ENCODE data around the gene SP4.
"Not testable (repeated sequence)": the region's sequence is repeated elsewhere in the genome, so short reads cannot be mapped to it uniquely, and the experiment has no call there.

SP4 gene

GRCh38 chr7:21495731-21496130 is 67.8 kb downstream of the SP4 start:
- Histone ChIP-seq H3K27me3 (ENCODE audit: control insufficient read depth in 1 of 2, insufficient read depth in 2 of 2, low read length in 2 of 2) (no peaks in the 10 kb centered on the region), H3K4me1 (ENCODE audit: insufficient read depth, low read length) (no peaks in the 10 kb centered on the region), H3K9ac (ENCODE audit: low read length) (no peak overlapping the region), H3K9me3 (ENCODE audit: low read length) (no peaks in the 10 kb centered on the region), H3K27ac (ENCODE audit: low read depth, low read length) (no peak overlapping the region), H3K4me3 (ENCODE audit: low read depth in 1 of 2, low read length in 2 of 2) (no peak overlapping the region), H3K36me3 (ENCODE audit: insufficient read depth, low read length) (no peaks in the 10 kb centered on the region)

- H3K4me1 ChIP-seq (ENCODE audit: insufficient read depth, low read length): no peaks in the 10 kb centered on the region
- H3K36me3 ChIP-seq (ENCODE audit: insufficient read depth, low read length): no peaks in the 10 kb centered on the region
- no peak overlapping the region for H3K9ac ChIP-seq (ENCODE audit: low read length)
- no peak overlapping the region for H3K4me3 ChIP-seq (ENCODE audit: low read depth in 1 of 2, low read length in 2 of 2)
- no peak overlapping the region for H3K27ac ChIP-seq (ENCODE audit: low read depth, low read length)
- H3K27me3 ChIP-seq (ENCODE audit: control insufficient read depth in 1 of 2, insufficient read depth in 2 of 2, low read length in 2 of 2): no peaks in the 10 kb centered on the region
- H3K9me3 ChIP-seq (ENCODE audit: low read length): no peaks in the 10 kb centered on the region
Observed at GRCh38 chr7:21497072-21497471, 69.2 kb downstream of the SP4 start.

GRCh38 chr7:21500117-21500832 is 72.4 kb downstream of the SP4 start:
- Histone ChIP-seq H3K4me3 (ENCODE audit: low read depth in 1 of 2, low read length in 2 of 2) (no peak overlapping the region), H3K27ac (ENCODE audit: low read depth, low read length) (no peak overlapping the region), H3K9me3 (ENCODE audit: low read length) (no peaks in the 10 kb centered on the region), H3K27me3 (ENCODE audit: control insufficient read depth in 1 of 2, insufficient read depth in 2 of 2, low read length in 2 of 2) (no peaks in the 10 kb centered on the region), H3K9ac (ENCODE audit: low read length) (no peak overlapping the region), H3K36me3 (ENCODE audit: insufficient read depth, low read length) (no peaks in the 10 kb centered on the region), H3K4me1 (ENCODE audit: insufficient read depth, low read length) (no peaks in the 10 kb centered on the region)

- H3K4me1 ChIP-seq (ENCODE audit: insufficient read depth, low read length): no peaks in the 10 kb centered on the region
- no peak overlapping the region for H3K9ac ChIP-seq (ENCODE audit: low read length)
- no peak overlapping the region for H3K27ac ChIP-seq (ENCODE audit: low read depth, low read length)
- H3K36me3 ChIP-seq (ENCODE audit: insufficient read depth, low read length): no peaks in the 10 kb centered on the region
- H3K27me3 ChIP-seq (ENCODE audit: control insufficient read depth in 1 of 2, insufficient read depth in 2 of 2, low read length in 2 of 2): no peaks in the 10 kb centered on the region
- no peaks in the 10 kb centered on the region for H3K9me3 ChIP-seq (ENCODE audit: low read length)
- no peak overlapping the region for H3K4me3 ChIP-seq (ENCODE audit: low read depth in 1 of 2, low read length in 2 of 2)
Observed at GRCh38 chr7:21504021-21504420, 76.1 kb downstream of the SP4 start.

GRCh38 chr7:21507627-21508343 is 79.9 kb downstream of the SP4 start:
- H3K27me3 ChIP-seq (ENCODE audit: control insufficient read depth in 1 of 2, insufficient read depth in 2 of 2, low read length in 2 of 2): no peaks in the 10 kb centered on the region
- no peaks in the 10 kb centered on the region for H3K9me3 ChIP-seq (ENCODE audit: low read length)
- H3K9ac ChIP-seq (ENCODE audit: low read length): no peak overlapping the region
- H3K36me3 ChIP-seq (ENCODE audit: insufficient read depth, low read length): no peaks in the 10 kb centered on the region
- no peak overlapping the region for H3K27ac ChIP-seq (ENCODE audit: low read depth, low read length)
- H3K4me1 ChIP-seq (ENCODE audit: insufficient read depth, low read length): no peaks in the 10 kb centered on the region
- no peak overlapping the region for H3K4me3 ChIP-seq (ENCODE audit: low read depth in 1 of 2, low read length in 2 of 2)

- no peaks in the 10 kb centered on the region for H3K9me3 ChIP-seq (ENCODE audit: low read length)
- no peak overlapping the region for H3K4me3 ChIP-seq (ENCODE audit: low read depth in 1 of 2, low read length in 2 of 2)
- H3K27me3 ChIP-seq (ENCODE audit: control insufficient read depth in 1 of 2, insufficient read depth in 2 of 2, low read length in 2 of 2): no peaks in the 10 kb centered on the region
- no peak overlapping the region for H3K9ac ChIP-seq (ENCODE audit: low read length)
- no peaks in the 10 kb centered on the region for H3K36me3 ChIP-seq (ENCODE audit: insufficient read depth, low read length)
- no peak overlapping the region for H3K27ac ChIP-seq (ENCODE audit: low read depth, low read length)
- no peaks in the 10 kb centered on the region for H3K4me1 ChIP-seq (ENCODE audit: insufficient read depth, low read length)
Observed at GRCh38 chr7:21508538-21508937, 80.7 kb downstream of the SP4 start.

- Histone ChIP-seq H3K4me1 (ENCODE audit: insufficient read depth, low read length) (no peaks in the 10 kb centered on the region), H3K27me3 (ENCODE audit: control insufficient read depth in 1 of 2, insufficient read depth in 2 of 2, low read length in 2 of 2) (no peaks in the 10 kb centered on the region), H3K4me3 (ENCODE audit: low read depth in 1 of 2, low read length in 2 of 2) (no peak overlapping the region), H3K27ac (ENCODE audit: low read depth, low read length) (no peak overlapping the region), H3K9ac (ENCODE audit: low read length) (no peak overlapping the region), H3K9me3 (ENCODE audit: low read length) (no peaks in the 10 kb centered on the region), H3K36me3 (ENCODE audit: insufficient read depth, low read length) (no peaks in the 10 kb centered on the region)
Observed at GRCh38 chr7:21514062-21514461, 86.2 kb downstream of the SP4 start.

- no peaks in the 10 kb centered on the region for H3K36me3 ChIP-seq (ENCODE audit: insufficient read depth, low read length)
- no peaks in the 10 kb centered on the region for H3K9me3 ChIP-seq (ENCODE audit: low read length)
- no peak overlapping the region for H3K9ac ChIP-seq (ENCODE audit: low read length)
- H3K4me1 ChIP-seq (ENCODE audit: insufficient read depth, low read length): no peaks in the 10 kb centered on the region
- H3K27me3 ChIP-seq (ENCODE audit: control insufficient read depth in 1 of 2, insufficient read depth in 2 of 2, low read length in 2 of 2): no peaks in the 10 kb centered on the region
- no peak overlapping the region for H3K4me3 ChIP-seq (ENCODE audit: low read depth in 1 of 2, low read length in 2 of 2)
- H3K27ac ChIP-seq (ENCODE audit: low read depth, low read length): no peak overlapping the region
Observed at GRCh38 chr7:21524680-21525079, 96.8 kb downstream of the SP4 start.

- H3K27me3 ChIP-seq (ENCODE audit: control insufficient read depth in 1 of 2, insufficient read depth in 2 of 2, low read length in 2 of 2): no peaks in the 10 kb centered on the region
- no peak overlapping the region for H3K4me3 ChIP-seq (ENCODE audit: low read depth in 1 of 2, low read length in 2 of 2)
- no peaks in the 10 kb centered on the region for H3K4me1 ChIP-seq (ENCODE audit: insufficient read depth, low read length)
- no peaks in the 10 kb centered on the region for H3K9me3 ChIP-seq (ENCODE audit: low read length)
- H3K9ac ChIP-seq (ENCODE audit: low read length): no peak overlapping the region
- no peaks in the 10 kb centered on the region for H3K36me3 ChIP-seq (ENCODE audit: insufficient read depth, low read length)
- H3K27ac ChIP-seq (ENCODE audit: low read depth, low read length): no peak overlapping the region
Observed at GRCh38 chr7:21526007-21526406, 98.1 kb downstream of the SP4 start.

- Histone ChIP-seq H3K27me3 (ENCODE audit: control insufficient read depth in 1 of 2, insufficient read depth in 2 of 2, low read length in 2 of 2) (no peaks in the 10 kb centered on the region), H3K9ac (ENCODE audit: low read length) (no peak overlapping the region), H3K4me3 (ENCODE audit: low read depth in 1 of 2, low read length in 2 of 2) (no peak overlapping the region), H3K27ac (ENCODE audit: low read depth, low read length) (no peak overlapping the region), H3K36me3 (ENCODE audit: insufficient read depth, low read length) (no peaks in the 10 kb centered on the region), H3K9me3 (ENCODE audit: low read length) (no peaks in the 10 kb centered on the region), H3K4me1 (ENCODE audit: insufficient read depth, low read length) (no peaks in the 10 kb centered on the region)
Observed at GRCh38 chr7:21526448-21526847, 98.6 kb downstream of the SP4 start.

- not testable (repeated sequence) for H3K4me1 ChIP-seq (ENCODE audit: insufficient read depth, low read length); H3K27me3 ChIP-seq (ENCODE audit: control insufficient read depth in 1 of 2, insufficient read depth in 2 of 2, low read length in 2 of 2); H3K9me3 ChIP-seq (ENCODE audit: low read length); H3K4me3 ChIP-seq (ENCODE audit: low read depth in 1 of 2, low read length in 2 of 2); H3K36me3 ChIP-seq (ENCODE audit: insufficient read depth, low read length); H3K9ac ChIP-seq (ENCODE audit: low read length); H3K27ac ChIP-seq (ENCODE audit: low read depth, low read length)
Observed at GRCh38 chr7:21532485-21532884, 104.6 kb downstream of the SP4 start.

- H3K27me3 ChIP-seq (ENCODE audit: control insufficient read depth in 1 of 2, insufficient read depth in 2 of 2, low read length in 2 of 2); H3K4me3 ChIP-seq (ENCODE audit: low read depth in 1 of 2, low read length in 2 of 2); H3K36me3 ChIP-seq (ENCODE audit: insufficient read depth, low read length); H3K9ac ChIP-seq (ENCODE audit: low read length); H3K4me1 ChIP-seq (ENCODE audit: insufficient read depth, low read length); H3K27ac ChIP-seq (ENCODE audit: low read depth, low read length); H3K9me3 ChIP-seq (ENCODE audit: low read length): not testable (repeated sequence)
Observed at GRCh38 chr7:21533646-21534045, 105.8 kb downstream of the SP4 start.

Data from muscle layer of colon (tissue), 2 donors.